VCaP (cell line): ENCODE data around the gene COPG2.
"Not testable (repeated sequence)": the region's sequence is repeated elsewhere in the genome, so short reads cannot be mapped to it uniquely, and the experiment has no call there.

ENCODE experiments used
- H3K27ac ChIP-seq: fragments of 450-650 bp; 2 replicates; pipeline ENCODE4 v1.5.1; 2017
- CTCF ChIP-seq: fragments of 450-650 bp; conservative IDR thresholded peaks from 2 replicates; pipeline ENCODE4 v1.5.1; 2017; ENCODE audit warnings: mild to moderate bottlenecking, moderate library complexity

The COPG2 gene

GRCh38 chr7:130628901-130629300, 39.6 kb downstream of the COPG2 start:
- no peak for TF ChIP-seq CTCF
- H3K27ac ChIP-seq, result no peak overlapping the region

GRCh38 chr7:130627775-130628174, 40.8 kb downstream of the COPG2 start:
- TF ChIP-seq CTCF, result no peak
- H3K27ac ChIP-seq, result no peak overlapping the region

- no peak for TF ChIP-seq CTCF
- H3K27ac ChIP-seq, result no peak overlapping the region
These were observed 45.7 kb downstream of the COPG2 start for GRCh38 chr7:130622866-130623265.

- no peak for TF ChIP-seq CTCF
- H3K27ac ChIP-seq, result no peak overlapping the region
These were observed 53.0 kb downstream of the COPG2 start for GRCh38 chr7:130615583-130615982.

- no peak for TF ChIP-seq CTCF
These were observed 54.1 kb downstream of the COPG2 start for GRCh38 chr7:130614449-130614848.

GRCh38 chr7:130611218-130611617, 57.3 kb downstream of the COPG2 start:
- no peak for TF ChIP-seq CTCF
- no peak overlapping the region for H3K27ac ChIP-seq

More at GRCh38 chr7:130614449-130614848, 54.1 kb downstream of the COPG2 start:
- no peak overlapping the region for H3K27ac ChIP-seq

GRCh38 chr7:130607066-130607465, 61.5 kb downstream of the COPG2 start:
- not testable (repeated sequence) for H3K27ac ChIP-seq

GRCh38 chr7:130606161-130606560, 62.4 kb downstream of the COPG2 start:
- no peak for TF ChIP-seq CTCF
- no peak overlapping the region for H3K27ac ChIP-seq
